IPS DF 4.7 (cell line): ENCODE measurements around the gene POLR3B.
"Not testable (repeated sequence)": the region's sequence is repeated elsewhere in the genome, so short reads cannot be mapped to it uniquely, and the experiment has no call there.

ENCODE experiments used
- DNase-seq: peaks from one replicate; pipeline ENCODE4 v3.0.0-alpha.2; 2013; ENCODE audit warnings: low spot score; ENCODE audit errors: extremely low read depth

Gene POLR3B

GRCh38 chr12:106357549-106358395 lies at the start of gene POLR3B:
Gene POLR3B, plus strand, starts transcription at chr12:106357748. Its CDS starts 132 bp downstream, at chr12:106357880.
- DNase-seq, result peak; percentile 92

- no peak for DNase-seq
Observed at GRCh38 chr12:106308121-106308520, 49.4 kb upstream of the POLR3B start.

- no peak for DNase-seq
Observed at GRCh38 chr12:106308611-106309010, 48.9 kb upstream of the POLR3B start.

- DNase-seq, result no peak
Observed at GRCh38 chr12:106309671-106310505, 47.7 kb upstream of the POLR3B start.

GRCh38 chr12:106310687-106311086 lies 46.9 kb upstream of the POLR3B start:
- no peak for DNase-seq

DNA sequence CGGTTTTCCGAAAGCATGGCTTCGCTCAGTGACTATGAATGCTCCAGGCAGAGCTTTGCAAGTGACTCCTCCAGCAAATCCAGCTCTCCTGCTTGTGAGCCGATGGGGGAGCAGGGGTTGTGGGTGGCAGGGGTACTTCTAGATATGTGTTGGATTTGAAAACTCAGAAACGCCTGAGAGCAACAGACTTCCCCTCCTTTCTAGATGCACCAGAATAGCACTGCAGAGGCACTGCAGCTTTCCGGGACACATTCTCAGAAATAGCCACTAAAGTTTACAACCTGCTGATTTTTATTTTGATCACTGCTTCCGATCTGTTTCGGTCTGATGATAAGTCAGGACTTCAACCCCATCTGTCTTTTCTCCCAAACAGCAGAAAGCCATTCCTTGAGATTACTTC lies 46.4 kb upstream of the POLR3B start:
- no peak for DNase-seq

DNA sequence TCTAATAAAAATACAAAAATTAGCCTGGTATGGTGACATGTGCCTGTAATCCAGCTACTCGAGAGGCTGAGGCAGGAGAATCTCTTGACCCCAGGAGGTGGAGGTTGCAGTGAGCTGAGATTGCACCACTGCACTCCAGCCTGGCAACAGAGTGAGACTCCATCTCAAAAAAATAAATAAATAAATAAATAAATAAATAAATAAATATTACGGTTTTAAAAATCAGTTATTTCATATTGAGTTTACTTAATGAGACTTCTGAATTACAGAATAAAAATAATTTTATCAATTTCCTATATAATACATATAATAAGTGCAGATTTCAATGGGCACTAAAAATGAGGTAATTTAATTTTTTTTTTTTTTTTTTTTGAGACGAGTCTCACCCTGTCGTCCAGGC lies 44.1 kb upstream of the POLR3B start:
- DNase-seq, result not testable (repeated sequence)

DNA sequence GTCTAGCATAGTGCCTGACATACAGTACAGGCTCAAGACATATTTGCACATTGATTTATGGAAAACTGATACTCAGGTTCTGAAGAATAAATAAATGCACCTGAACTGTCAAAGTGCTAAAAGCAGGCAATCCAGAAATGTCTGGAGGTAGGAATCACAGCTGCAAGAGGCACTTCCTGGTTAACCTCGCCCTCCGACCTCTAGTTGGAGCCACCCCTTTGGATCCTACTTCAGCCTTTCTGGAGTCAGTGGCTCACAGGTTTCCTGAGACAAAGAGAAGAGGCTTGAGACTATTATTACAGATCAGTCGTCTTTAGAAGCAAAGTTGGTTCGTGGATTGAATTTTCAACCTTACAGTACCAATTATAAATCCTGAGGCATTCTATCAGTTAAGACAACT lies 42.0 kb upstream of the POLR3B start:
- no peak for DNase-seq

GRCh38 chr12:106317406-106318082 lies 40.0 kb upstream of the POLR3B start:
- no peak for DNase-seq

- no peak for DNase-seq
Observed at GRCh38 chr12:106321139-106321850, 36.3 kb upstream of the POLR3B start.

GRCh38 chr12:106323537-106323936 lies 34.0 kb upstream of the POLR3B start:
- no peak for DNase-seq

GRCh38 chr12:106327309-106327869 lies 30.2 kb upstream of the POLR3B start:
- no peak for DNase-seq

DNA sequence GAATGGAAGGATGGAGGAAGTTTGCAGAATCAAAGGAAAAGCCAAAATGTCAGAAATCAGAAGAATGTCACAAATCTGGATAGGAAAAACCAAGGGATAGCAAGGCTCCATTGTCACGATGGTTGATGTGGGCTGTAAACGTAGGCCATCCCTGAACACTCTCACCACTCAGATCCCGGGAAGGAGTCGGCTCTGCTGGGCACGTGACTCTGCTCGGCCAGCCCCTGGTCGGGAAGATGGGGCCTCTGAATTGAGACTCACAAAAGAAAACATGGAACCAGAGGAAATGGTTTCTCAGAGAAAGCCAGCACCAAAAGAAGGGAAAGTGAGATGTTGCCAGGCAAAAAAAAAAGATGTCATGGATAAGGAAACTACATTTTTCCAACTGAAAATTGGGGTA lies 28.8 kb upstream of the POLR3B start:
- no peak for DNase-seq

GRCh38 chr12:106329231-106329982 lies 28.1 kb upstream of the POLR3B start:
- DNase-seq, result no peak

DNA sequence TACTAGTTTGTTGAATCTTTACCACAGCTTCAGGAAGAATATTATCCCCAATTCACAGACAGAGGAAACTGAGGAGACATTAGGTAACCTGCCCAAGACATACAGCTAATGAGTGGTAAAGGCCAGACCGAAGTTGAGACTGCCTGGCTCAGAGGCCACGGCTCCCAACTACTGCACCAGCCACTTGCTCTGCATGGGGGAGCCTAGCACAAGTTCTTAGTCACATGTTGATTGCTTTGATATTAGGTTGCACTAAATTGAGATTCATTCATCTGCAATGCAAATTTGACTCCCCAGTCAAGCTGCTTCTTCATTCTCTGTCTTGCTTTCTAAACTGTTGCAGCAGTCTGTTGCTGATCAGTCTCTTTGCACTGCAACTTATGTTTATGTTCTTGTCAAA lies 25.9 kb upstream of the POLR3B start:
- no peak for DNase-seq

DNA sequence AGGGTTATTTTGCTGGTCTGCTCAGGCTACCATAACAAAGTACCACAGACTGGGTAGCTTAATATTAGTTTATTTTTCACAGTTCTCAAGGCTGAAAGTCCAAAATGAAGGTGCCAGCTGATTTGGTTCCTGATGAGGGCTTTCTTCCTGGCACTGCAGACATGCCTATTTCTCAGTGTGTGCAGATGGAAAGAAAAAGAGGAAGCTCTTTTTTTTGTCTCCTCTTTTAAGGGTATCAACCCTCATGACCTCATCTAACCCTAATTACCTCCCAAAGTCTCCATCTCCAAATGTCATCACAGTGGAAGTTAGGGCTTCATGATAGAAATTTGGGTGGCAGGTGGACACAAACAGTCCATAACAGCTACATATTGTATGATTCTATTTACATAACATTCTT lies 25.0 kb upstream of the POLR3B start:
- DNase-seq, result no peak

DNA sequence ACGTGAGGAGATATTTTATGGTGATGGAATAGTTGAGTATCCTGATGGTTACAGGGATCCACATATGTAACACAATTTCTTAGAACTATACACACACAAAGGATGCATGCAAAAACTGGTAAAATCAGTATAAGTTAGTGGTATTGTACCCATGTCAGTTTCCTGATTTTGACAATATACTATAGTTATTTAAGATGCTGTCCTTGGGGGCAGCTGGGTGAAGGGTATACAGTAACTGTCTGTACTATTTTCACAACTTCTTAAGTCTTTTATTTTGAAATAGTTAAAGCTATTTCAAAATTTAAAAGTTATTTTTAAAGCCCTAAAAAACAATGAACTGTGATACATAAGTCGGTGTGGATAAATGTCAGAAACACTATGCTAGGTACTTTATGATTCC lies 24.5 kb upstream of the POLR3B start:
- DNase-seq, result no peak

GRCh38 chr12:106333756-106334155 lies 23.8 kb upstream of the POLR3B start:
- DNase-seq, result no peak

DNA sequence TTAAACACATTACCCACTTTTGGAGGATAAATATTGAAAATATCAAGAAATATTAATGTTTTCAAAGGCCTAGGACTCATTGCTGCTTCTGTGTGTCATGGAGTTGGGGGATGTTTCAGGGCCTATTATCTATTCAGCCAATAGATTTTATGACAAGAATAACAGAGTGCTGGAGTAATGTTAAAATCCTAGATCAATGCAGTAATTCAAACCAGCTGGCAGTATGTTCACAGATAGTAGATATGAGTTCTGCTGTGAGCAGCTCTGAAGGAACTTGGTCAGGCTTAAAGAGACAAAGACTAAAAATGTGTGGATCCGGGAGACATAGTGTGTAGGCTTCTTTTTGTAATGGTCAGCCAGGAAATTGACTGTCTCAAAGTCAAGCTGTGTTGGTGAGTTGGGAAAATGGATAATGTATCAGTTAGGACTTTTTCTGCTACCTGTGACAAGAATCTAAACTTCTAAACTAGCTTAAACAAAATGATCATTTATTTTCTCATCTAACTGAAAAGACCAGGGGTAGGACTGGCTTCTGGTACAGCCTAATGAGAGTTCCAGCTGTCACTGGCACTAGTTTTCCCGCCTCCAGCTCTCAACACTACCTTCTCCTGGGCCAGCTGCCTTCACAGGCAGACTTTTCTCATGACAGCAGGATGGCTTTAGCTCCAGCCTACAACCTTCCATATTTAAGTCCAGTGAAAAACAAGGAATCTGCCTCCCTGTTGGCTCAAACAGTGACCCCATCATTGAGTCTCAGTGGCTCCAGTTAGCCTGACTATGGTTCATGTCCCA lies 16.3 kb upstream of the POLR3B start:
- DNase-seq, result no peak
